EL (cell line): ENCODE results near the gene INS.

Experiments used
- DNase-seq: peaks from one replicate; pipeline ENCODE4 v3.0.0-alpha.2; 2016

INS gene

DNA sequence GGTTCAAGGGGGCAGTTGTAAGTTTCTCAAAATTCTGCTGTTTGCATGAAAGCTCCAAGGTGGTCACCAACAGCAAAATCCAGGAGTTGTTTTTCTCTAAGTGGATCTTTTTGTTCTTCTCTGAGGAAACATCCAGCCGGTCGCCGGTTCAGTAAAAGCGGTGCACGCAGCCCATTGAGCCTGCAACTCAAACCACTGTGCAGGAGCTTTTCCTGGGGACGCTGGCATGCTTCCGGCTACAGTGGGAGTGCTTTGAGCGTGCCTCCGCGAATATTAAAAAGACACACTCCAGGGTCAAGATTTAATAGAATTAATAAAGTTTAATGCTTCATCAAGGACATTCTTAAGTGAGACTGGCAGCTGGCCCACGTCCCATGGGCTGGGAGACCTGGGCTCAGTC is 47.2 kb downstream of the INS start:
- no peak for DNase-seq

DNA sequence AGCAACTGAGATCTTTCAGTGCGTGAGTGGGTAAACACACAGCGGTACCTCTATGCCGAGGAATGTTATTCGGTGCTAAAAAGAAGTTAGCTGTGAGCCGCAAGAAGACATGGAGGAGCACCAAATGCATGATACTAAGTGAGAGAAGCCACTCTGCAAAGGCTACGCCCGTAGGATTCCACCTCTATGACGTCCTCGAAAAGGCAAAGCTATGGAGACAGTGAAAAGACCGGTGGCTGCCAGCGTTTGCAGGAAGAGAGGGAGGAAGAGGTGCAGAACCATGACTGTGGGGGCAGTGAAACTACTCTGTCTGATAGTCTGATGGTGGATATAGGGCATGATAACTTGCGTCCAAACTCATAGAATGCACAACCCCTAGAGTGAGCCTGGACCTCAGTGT is 50.5 kb downstream of the INS start:
- no peak for DNase-seq
